Measurements from ENCODE around the gene TBC1D2. TPM values are rescaled to one million over a fixed set of nuclear protein-coding genes. Genes with fewer than 3 reads are reported as not detected.

Gene TBC1D2
- total and polyA plus RNA-seq, 2 of the 4 experiments (the other 2 are of a cell fraction): 36.9 to 62.7 TPM

- Histone ChIP-seq H3K14ac (replicated peaks; ENCODE audit: low read depth, low read length) (no peak overlapping the region), H2AK5ac (ENCODE audit: low read depth, low read length) (no peak overlapping the region), H4K20me1 (ENCODE audit: insufficient read depth, low read length) (no peaks in the 10 kb centered on the region), H2BK5ac (ENCODE audit: low read depth, low read length, poor library complexity, severe bottlenecking) (no peak overlapping the region), H3K18ac (ENCODE audit: low read depth, low read length) (no peak overlapping the region), H3K23ac (ENCODE audit: low read depth, low read length) (no peak overlapping the region), H4K91ac (ENCODE audit: insufficient read depth, low read depth, low read length) (no peak overlapping the region), H3K4me2 (ENCODE audit: low read depth, low read length) (no peak overlapping the region), H3K9me3 (ENCODE audit: control insufficient read depth, insufficient read depth, low read length) (no peaks in the 10 kb centered on the region), H3K27ac (ENCODE audit: insufficient read depth, low read length) (no peak overlapping the region), H3K27me3 (ENCODE audit: control insufficient read depth, insufficient read depth, low read length) (peaks cover 4% of the 10 kb centered on the region), H2BK15ac (ENCODE audit: low read depth, low read length) (no peak overlapping the region), H2BK120ac (ENCODE audit: low read depth, low read length) (no peak overlapping the region), H3K4me1 (ENCODE audit: control insufficient read depth, insufficient read depth, low read length) (peaks cover 4% of the 10 kb centered on the region; the same call in 1 of the 2 replicates), H2AFZ (replicated peaks; ENCODE audit: low read length, poor library complexity) (no peak overlapping the region), H2BK20ac (ENCODE audit: low read depth, low read length) (no peak overlapping the region), H2AK9ac (replicated peaks; ENCODE audit: low read depth, low read length, poor library complexity) (no peak overlapping the region), H3K56ac (ENCODE audit: extremely low read depth, insufficient read depth, low read length) (no peak overlapping the region), H3K79me1 (ENCODE audit: low read depth in 1 of 2, low read length in 2 of 2) (no peaks in the 10 kb centered on the region), H3K36me3 (ENCODE audit: control insufficient read depth, insufficient read depth, low read length) (no peaks in the 10 kb centered on the region), H4K5ac (ENCODE audit: low read depth, low read length) (no peak overlapping the region), H3K9me1 (ENCODE audit: insufficient read depth, low read length) (no peaks in the 10 kb centered on the region), H3K4me3 (ENCODE audit: insufficient read depth, low read depth, low read length) (no peak overlapping the region), H3K9ac (ENCODE audit: low read depth, low read length) (no peak overlapping the region), H4K8ac (ENCODE audit: low read depth in 2 of 2, low read length in 2 of 2) (no peak overlapping the region), H3K4ac (ENCODE audit: low read depth, low read length) (no peak overlapping the region)
- POLR2A ChIA-PET (ENCODE audit: unreplicated experiment): interaction anchor here (0.6 kb wide), 1 partner anchor 27 kb away, joined by 3 read pairs; no protein-coding TSS in a partner anchor
- DNase-seq: no peak
- dilution Hi-C loops (cut with HindIII; ENCODE audit: low sequenced_read_pairs, unreplicated experiment) (no loop called here), intact Hi-C loops (cut with micrococcal nuclease) (no loop called here), in situ Hi-C loops (cut with MboI; ENCODE audit: low sequenced_read_pairs) (no loop called here)
- BruUV-seq (replicated peaks): no TSS peak
- WGBS, 2 experiments (ENCODE audit: extremely low coverage in 2 of 2, insufficient read length in 1 of 2): no CpG with 5 or more reads among the region's 6 CpGs
- no peak for ATAC-seq (ENCODE audit: low read depth)
- TF ChIP-seq CTCF (conservative IDR thresholded peaks at IDR 0.05; ENCODE audit: low read depth, low read length): no peak
- no peak for TF ChIP-seq MXI1 (IDR thresholded peaks at IDR 0.05; ENCODE audit: borderline replicate concordance, low read depth, low read length)
- no peak for TF ChIP-seq CEBPB (IDR thresholded peaks at IDR 0.05; ENCODE audit: low read depth, low read length)
- TF ChIP-seq ELK1 (IDR thresholded peaks at IDR 0.05; ENCODE audit: borderline replicate concordance, low read depth, low read length): no peak
- no peak for TF ChIP-seq NFE2L2 (IDR thresholded peaks at IDR 0.05; ENCODE audit: low read depth, low read length)
- TF ChIP-seq MAZ (IDR thresholded peaks at IDR 0.05; ENCODE audit: borderline replicate concordance, low read depth, low read length): no peak
- TF ChIP-seq RCOR1 (IDR thresholded peaks at IDR 0.05; ENCODE audit: insufficient replicate concordance, low read length): no peak
- no peak for TF ChIP-seq CHD1 (IDR thresholded peaks at IDR 0.05; ENCODE audit: low read depth, low read length)
- no peak for TF ChIP-seq BHLHE40 (IDR thresholded peaks at IDR 0.05; ENCODE audit: low read depth, low read length)
- no peak for TF ChIP-seq POLR2A (IDR thresholded peaks at IDR 0.05; ENCODE audit: low read depth, low read length)
- no peak for TF ChIP-seq RFX5 (IDR thresholded peaks at IDR 0.05; ENCODE audit: low read depth, low read length)
- TF ChIP-seq SMC3 (IDR thresholded peaks at IDR 0.05; ENCODE audit: low read depth, low read length): no peak
- TF ChIP-seq FOS (IDR thresholded peaks at IDR 0.05; ENCODE audit: low read depth, low read length): no peak
- no peak for TF ChIP-seq RAD21 (IDR thresholded peaks at IDR 0.05; ENCODE audit: low read length)
- CTCF ChIA-PET: no interaction called here
These were observed 80.3 kb downstream of the TBC1D2 start for GRCh38 chr9:98175028-98175569.

Measured in IMR-90 (cell line).